Psoas muscle (tissue), 8 donors: ENCODE measurements around the gene USF1. TPM values are rescaled to one million over a fixed set of nuclear protein-coding genes. Genes with fewer than 3 reads are reported as not detected.

Source experiments
- ATAC-seq, 4 donors: fragments of 200-7000 bp; cut with Tn5 transposase; one replicate each; pipeline ENCODE4 v1.9.1; 2020; ENCODE audit warnings: moderate library complexity in 3 of 4, mild to moderate bottlenecking in 2 of 4
- DNase-seq, 2 donors: peaks; one replicate each; pipeline ENCODE4 v3.0.0-alpha.2; 2020
- H3K27ac ChIP-seq: fragments of 200-600 bp; one replicate; pipeline ENCODE4 v1.8.0; 2022
- H3K27me3 ChIP-seq, 3 donors: fragments of 200-600 bp in 1 of 3; one replicate each; pipeline versions ENCODE4 v1.6.1 to v1.8.0; 2013 to 2022; ENCODE audit warnings: low read length in 2 of 3, mild to moderate bottlenecking in 2 of 3, moderate library complexity in 1 of 3; ENCODE audit not compliant: insufficient read depth in 3 of 3
- H3K36me3 ChIP-seq, 2 donors: fragments of 200-600 bp in 1 of 2; one replicate each; pipeline versions ENCODE4 v1.6.1 to v1.8.0; 2013 to 2022; ENCODE audit warnings: low read depth in 1 of 2, mild to moderate bottlenecking in 1 of 2, moderate library complexity in 1 of 2; ENCODE audit not compliant: insufficient read depth in 1 of 2
- H3K4me1 ChIP-seq: fragments of 200-600 bp; one replicate; pipeline ENCODE4 v1.8.0; 2022
- H3K4me3 ChIP-seq: fragments of 200-600 bp; one replicate; pipeline ENCODE4 v1.8.0; 2022; ENCODE audit warnings: mild to moderate bottlenecking
- H3K9me3 ChIP-seq: fragments of 200-600 bp; one replicate; pipeline ENCODE4 v1.8.0; 2022
- CTCF ChIP-seq: fragments of 200-600 bp; IDR thresholded peaks from one replicate; pipeline ENCODE4 v1.8.0; 2022; ENCODE audit warnings: antibody characterized with exemption
- WGBS, 3 donors: extraction: QIAGEN DNeasy Blood & Tissue Kit; methylation state at CpG; one replicate each; pipeline versions ENCODE4 v1.1.6 to v1.1.7; 2013; 5-methylcytosine and 5-hydroxymethylcytosine counted together
- intact Hi-C, 2 donors: fragments of 100-400 bp; cut with DNase I; formaldehyde crosslinking; loops; one replicate each; pipeline versions ENCODE4 v1.11.0 to v1.14.2; 2022
- polyA plus RNA-seq, 3 donors: library from polyadenylated mRNA; stranded (reverse); fragments of 200-250 nt; gene quantifications; one replicate each; pipeline ENCODE4 v1.2.3, GENCODE V29; 2013
- total RNA-seq, 4 donors: library from RNA; stranded (reverse); fragmentation: NEBNext Ultra II Directional in 2 of 4; extraction: Animal tissue kit (Norgen Biotek cat#: 25700) in 2 of 4; gene quantifications; one replicate each; pipeline versions ENCODE4 v1.2.1 to v1.2.4, GENCODE V29; 2021 to 2023
- donor health status: healthy with polysubstance abuse.
- donor health status: DM: no; HTN: no; CAD: no; lungs with moderate emphysema.
- donor health status: Bipolar disorder and iron deficiency.
- donor health status: healthy.
- donor health status: DM: yes; HTN: yes; CAD: no.
- donor health status: DM: no; HTN: no; CAD: no.
- donor health status: DM: no; HTN: no; CAD: no.
- donor health status: DM: yes; HTN: yes; CAD: no.

Gene USF1
- total and polyA plus RNA-seq, 7 donors, result 29.8 to 68.1 (median 40.0) TPM

GRCh38 chr1:161001525-161001924, 44.3 kb downstream of the USF1 start:
- no peak for DNase-seq
- no peak for TF ChIP-seq CTCF
- H3K27ac ChIP-seq, result no peak overlapping the region

GRCh38 chr1:161000736-161001480, 44.9 kb downstream of the USF1 start:
- no peak overlapping the region for H3K4me3 ChIP-seq
- no peaks in the 10 kb centered on the region for H3K36me3 ChIP-seq
- 79 to 89% (median 86%) methylated on average over 11 of the region's 11 CpGs for WGBS, 3 donors
- H3K27me3 ChIP-seq, result no peaks in the 10 kb centered on the region
- no peaks in the 10 kb centered on the region for H3K9me3 ChIP-seq
- H3K27ac ChIP-seq, result no peak overlapping the region
- DNase-seq, result no peak
- no peak for TF ChIP-seq CTCF
- H3K4me1 ChIP-seq, result no peaks in the 10 kb centered on the region
- no peak for ATAC-seq
- intact Hi-C loops, result no loop called here

More at GRCh38 chr1:161001525-161001924, 44.3 kb downstream of the USF1 start:
- no peaks in the 10 kb centered on the region for H3K9me3 ChIP-seq
- ATAC-seq, result no peak
- no peaks in the 10 kb centered on the region for H3K4me1 ChIP-seq
- no peaks in the 10 kb centered on the region for H3K27me3 ChIP-seq
- 56 to 69% (median 61%) methylated on average over 5 of the region's 5 CpGs for WGBS, 3 donors
- H3K4me3 ChIP-seq, result no peak overlapping the region
- intact Hi-C loops, result no loop called here
- no peaks in the 10 kb centered on the region for H3K36me3 ChIP-seq

DNA sequence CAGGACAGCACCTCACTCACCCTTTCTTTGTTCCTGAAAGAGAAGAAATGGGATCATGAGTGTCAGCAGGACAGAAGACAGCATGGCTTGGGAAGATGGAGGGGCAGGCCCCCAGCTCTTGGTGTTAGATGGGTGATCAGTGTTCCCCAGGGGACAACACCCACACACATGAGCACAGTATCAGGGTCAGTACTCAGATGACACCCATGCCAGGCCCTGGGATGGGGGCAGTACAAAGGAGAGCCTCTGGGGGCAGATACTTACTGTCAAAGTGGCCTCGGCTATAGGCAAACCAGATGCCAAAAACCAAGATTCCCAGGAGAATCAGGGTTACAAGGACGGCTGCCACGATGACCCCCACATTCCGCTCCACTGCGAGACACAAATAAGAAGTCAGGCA, 46.4 kb downstream of the USF1 start:
- no peak overlapping the region for H3K4me3 ChIP-seq
- ATAC-seq (no peak), DNase-seq (no peak)
- no peaks in the 10 kb centered on the region for H3K9me3 ChIP-seq
- no peaks in the 10 kb centered on the region for H3K4me1 ChIP-seq
- intact Hi-C loops, result loop anchor here in 1 of 2 donors (5.0 kb wide), 1 partner anchor 138 kb away; no protein-coding TSS in a partner anchor
- WGBS, 3 donors, result 86 to 91% (median 87%) methylated on average over 5 of the region's 5 CpGs
- H3K36me3 ChIP-seq, result no peaks in the 10 kb centered on the region
- H3K27ac ChIP-seq, result no peak overlapping the region
- H3K27me3 ChIP-seq, result no peaks in the 10 kb centered on the region
- TF ChIP-seq CTCF, result no peak

GRCh38 chr1:160997323-160998038, 48.3 kb downstream of the USF1 start:
- DNase-seq (peak; percentile 33 to 67), ATAC-seq (peak in 3 of 4 donors; percentile 60 to 76 (median 65))
- WGBS, 3 donors, result 63 to 95% (median 93%) methylated on average over 1 of the region's 1 CpG
- H3K36me3 ChIP-seq, result no peaks in the 10 kb centered on the region
- H3K27ac ChIP-seq, result no peak overlapping the region
- no peak overlapping the region for H3K4me3 ChIP-seq
- H3K27me3 ChIP-seq, result no peaks in the 10 kb centered on the region
- TF ChIP-seq CTCF, result peak; percentile 52
- intact Hi-C loops, result loop anchor here (2.0 to 5.0 kb wide), 2 partner anchors 99 to 140 kb away; no protein-coding TSS in a partner anchor
- H3K9me3 ChIP-seq, result no peaks in the 10 kb centered on the region
- H3K4me1 ChIP-seq, result no peaks in the 10 kb centered on the region
